HepG2 (cell line): ENCODE data around the gene BCL6. TPM values are rescaled to one million over a fixed set of nuclear protein-coding genes. Genes with fewer than 3 reads are reported as not detected.

Experiments used
- FOXP1 ChIP-seq, 2 experiments: fragments of 450-650 bp in 1 of 2; IDR thresholded peaks; 2 replicates each; pipeline ENCODE4 v1.6.1; 2017 to 2018; ENCODE audit warnings: antibody characterized with exemption in 1 of 2
- KDM3A ChIP-seq: IDR thresholded peaks from 2 replicates; pipeline ENCODE4 v1.6.1; 2018; ENCODE audit warnings: low read depth, missing compliant biosample characterization
- ZNF343 ChIP-seq: sonication (generic); formaldehyde crosslinking; IDR thresholded peaks from 2 replicates; pipeline ENCODE4 v1.4.0; 2020; ENCODE audit warnings: mild to moderate bottlenecking, missing genetic modification reagents
- ZNF768 ChIP-seq: sonication (generic); formaldehyde crosslinking; IDR thresholded peaks from 2 replicates; pipeline ENCODE4 v1.4.0; 2020; ENCODE audit warnings: missing genetic modification reagents
- polyA plus RNA-seq, 8 experiments: library from polyadenylated mRNA; depleted of rRNA in 3 of 8; stranded (reverse) in 7 of 8; unstranded in 1 of 8; fragments of >200 nt; fragmentation: Illumina TruSeq in 4 of 8; extraction: Trizol in 4 of 8; gene quantifications; 2 replicates each; pipeline versions ENCODE4 v1.2.1 to v1.2.3, GENCODE V29; 2011 to 2016; ENCODE audit warnings: low read depth in 4 of 8, missing spikeins in 1 of 8, mixed read lengths in 1 of 8; ENCODE audit not compliant: insufficient read depth in 1 of 8
- total RNA-seq, 5 experiments: library from RNA; depleted of rRNA; stranded (reverse); fragments of >200 nt; fragmentation: Illumina TruSeq; extraction: Trizol; gene quantifications; 2 replicates each; pipeline ENCODE4 v1.2.3, GENCODE V29; 2016; ENCODE audit warnings: low read depth in 1 of 5
- TF ChIP-seq, protein P1 (sequence below): sonication (generic); formaldehyde crosslinking; IDR thresholded peaks from 2 replicates; pipeline ENCODE4 v1.9.0; 2021; ENCODE audit warnings: mild to moderate bottlenecking, missing genetic modification reagents
- TF ChIP-seq, protein P2 (sequence below): sonication (generic); formaldehyde crosslinking; IDR thresholded peaks from 2 replicates; pipeline ENCODE4 v1.9.0; 2022; ENCODE audit warnings: missing genetic modification reagents, mild to moderate bottlenecking, borderline replicate concordance
- TF ChIP-seq, protein P3 (sequence below): sonication (generic); formaldehyde crosslinking; conservative IDR thresholded peaks from 2 replicates; pipeline ENCODE4 v1.5.0; 2020; ENCODE audit warnings: missing genetic modification reagents
- TF ChIP-seq, protein P4 (sequence below): sonication (generic); formaldehyde crosslinking; IDR thresholded peaks from one replicate; pipeline ENCODE4 v1.5.1; 2020; ENCODE audit warnings: mild to moderate bottlenecking, missing genetic modification reagents; ENCODE audit errors: not compliant biosample characterization
- TF ChIP-seq, protein P5 (sequence below): sonication (generic); formaldehyde crosslinking; IDR thresholded peaks from 2 replicates; pipeline ENCODE4 v1.4.0; 2020; ENCODE audit warnings: mild to moderate bottlenecking, missing genetic modification reagents

Gene BCL6
- total and polyA plus RNA-seq, 2 of the 13 experiments (the other 11 are each of a cell fraction or from before 2014, with no cell fraction given): 21.2 to 53.7 TPM

DNA sequence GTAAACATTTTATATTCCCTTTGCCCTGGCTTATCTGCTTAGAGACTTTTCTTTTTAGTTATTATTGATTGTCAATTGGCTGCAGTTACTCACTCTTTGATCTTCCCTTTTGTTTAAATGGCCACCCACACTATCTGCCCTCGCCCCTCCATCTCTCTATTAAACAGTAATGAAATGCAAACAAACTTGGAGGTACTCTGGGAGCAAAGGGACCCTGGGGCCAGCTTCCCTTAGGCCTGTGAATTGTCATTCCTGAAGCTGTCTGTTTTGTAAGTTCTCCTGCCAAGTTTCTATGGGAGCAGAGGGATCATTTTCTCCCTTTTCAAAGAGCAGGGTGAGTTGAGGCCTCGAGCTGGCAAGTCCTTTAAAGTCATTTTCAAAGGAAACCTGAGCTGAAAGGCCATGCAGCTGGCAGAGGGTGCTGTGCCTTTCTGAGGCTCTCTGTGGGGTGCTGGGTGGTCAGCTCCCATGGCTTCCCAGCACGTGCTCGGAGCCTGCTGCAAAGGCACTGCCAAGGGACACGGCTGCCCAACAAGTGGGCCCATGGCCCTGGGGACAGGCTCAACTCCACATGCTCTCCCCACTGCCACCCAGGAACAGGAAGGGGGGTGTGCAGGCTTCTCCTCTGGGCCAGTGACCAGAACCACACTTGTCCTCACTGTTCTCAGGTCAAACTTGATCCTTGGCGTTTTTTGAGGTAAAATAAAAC lies 25.5 kb downstream of the BCL6 start (continued):
- TF ChIP-seq, protein P1, sequence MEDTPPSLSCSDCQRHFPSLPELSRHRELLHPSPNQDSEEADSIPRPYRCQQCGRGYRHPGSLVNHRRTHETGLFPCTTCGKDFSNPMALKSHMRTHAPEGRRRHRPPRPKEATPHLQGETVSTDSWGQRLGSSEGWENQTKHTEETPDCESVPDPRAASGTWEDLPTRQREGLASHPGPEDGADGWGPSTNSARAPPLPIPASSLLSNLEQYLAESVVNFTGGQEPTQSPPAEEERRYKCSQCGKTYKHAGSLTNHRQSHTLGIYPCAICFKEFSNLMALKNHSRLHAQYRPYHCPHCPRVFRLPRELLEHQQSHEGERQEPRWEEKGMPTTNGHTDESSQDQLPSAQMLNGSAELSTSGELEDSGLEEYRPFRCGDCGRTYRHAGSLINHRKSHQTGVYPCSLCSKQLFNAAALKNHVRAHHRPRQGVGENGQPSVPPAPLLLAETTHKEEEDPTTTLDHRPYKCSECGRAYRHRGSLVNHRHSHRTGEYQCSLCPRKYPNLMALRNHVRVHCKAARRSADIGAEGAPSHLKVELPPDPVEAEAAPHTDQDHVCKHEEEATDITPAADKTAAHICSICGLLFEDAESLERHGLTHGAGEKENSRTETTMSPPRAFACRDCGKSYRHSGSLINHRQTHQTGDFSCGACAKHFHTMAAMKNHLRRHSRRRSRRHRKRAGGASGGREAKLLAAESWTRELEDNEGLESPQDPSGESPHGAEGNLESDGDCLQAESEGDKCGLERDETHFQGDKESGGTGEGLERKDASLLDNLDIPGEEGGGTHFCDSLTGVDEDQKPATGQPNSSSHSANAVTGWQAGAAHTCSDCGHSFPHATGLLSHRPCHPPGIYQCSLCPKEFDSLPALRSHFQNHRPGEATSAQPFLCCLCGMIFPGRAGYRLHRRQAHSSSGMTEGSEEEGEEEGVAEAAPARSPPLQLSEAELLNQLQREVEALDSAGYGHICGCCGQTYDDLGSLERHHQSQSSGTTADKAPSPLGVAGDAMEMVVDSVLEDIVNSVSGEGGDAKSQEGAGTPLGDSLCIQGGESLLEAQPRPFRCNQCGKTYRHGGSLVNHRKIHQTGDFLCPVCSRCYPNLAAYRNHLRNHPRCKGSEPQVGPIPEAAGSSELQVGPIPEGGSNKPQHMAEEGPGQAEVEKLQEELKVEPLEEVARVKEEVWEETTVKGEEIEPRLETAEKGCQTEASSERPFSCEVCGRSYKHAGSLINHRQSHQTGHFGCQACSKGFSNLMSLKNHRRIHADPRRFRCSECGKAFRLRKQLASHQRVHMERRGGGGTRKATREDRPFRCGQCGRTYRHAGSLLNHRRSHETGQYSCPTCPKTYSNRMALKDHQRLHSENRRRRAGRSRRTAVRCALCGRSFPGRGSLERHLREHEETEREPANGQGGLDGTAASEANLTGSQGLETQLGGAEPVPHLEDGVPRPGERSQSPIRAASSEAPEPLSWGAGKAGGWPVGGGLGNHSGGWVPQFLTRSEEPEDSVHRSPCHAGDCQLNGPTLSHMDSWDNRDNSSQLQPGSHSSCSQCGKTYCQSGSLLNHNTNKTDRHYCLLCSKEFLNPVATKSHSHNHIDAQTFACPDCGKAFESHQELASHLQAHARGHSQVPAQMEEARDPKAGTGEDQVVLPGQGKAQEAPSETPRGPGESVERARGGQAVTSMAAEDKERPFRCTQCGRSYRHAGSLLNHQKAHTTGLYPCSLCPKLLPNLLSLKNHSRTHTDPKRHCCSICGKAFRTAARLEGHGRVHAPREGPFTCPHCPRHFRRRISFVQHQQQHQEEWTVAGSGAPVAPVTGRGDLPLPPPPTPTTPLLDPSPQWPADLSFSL (CRISPR knock-in tag): no peak
- TF ChIP-seq, protein P2, sequence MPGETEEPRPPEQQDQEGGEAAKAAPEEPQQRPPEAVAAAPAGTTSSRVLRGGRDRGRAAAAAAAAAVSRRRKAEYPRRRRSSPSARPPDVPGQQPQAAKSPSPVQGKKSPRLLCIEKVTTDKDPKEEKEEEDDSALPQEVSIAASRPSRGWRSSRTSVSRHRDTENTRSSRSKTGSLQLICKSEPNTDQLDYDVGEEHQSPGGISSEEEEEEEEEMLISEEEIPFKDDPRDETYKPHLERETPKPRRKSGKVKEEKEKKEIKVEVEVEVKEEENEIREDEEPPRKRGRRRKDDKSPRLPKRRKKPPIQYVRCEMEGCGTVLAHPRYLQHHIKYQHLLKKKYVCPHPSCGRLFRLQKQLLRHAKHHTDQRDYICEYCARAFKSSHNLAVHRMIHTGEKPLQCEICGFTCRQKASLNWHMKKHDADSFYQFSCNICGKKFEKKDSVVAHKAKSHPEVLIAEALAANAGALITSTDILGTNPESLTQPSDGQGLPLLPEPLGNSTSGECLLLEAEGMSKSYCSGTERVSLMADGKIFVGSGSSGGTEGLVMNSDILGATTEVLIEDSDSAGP (CRISPR knock-in tag): peak; percentile 81; the same call in 1 of the 2 replicates
- TF ChIP-seq, protein P3, sequence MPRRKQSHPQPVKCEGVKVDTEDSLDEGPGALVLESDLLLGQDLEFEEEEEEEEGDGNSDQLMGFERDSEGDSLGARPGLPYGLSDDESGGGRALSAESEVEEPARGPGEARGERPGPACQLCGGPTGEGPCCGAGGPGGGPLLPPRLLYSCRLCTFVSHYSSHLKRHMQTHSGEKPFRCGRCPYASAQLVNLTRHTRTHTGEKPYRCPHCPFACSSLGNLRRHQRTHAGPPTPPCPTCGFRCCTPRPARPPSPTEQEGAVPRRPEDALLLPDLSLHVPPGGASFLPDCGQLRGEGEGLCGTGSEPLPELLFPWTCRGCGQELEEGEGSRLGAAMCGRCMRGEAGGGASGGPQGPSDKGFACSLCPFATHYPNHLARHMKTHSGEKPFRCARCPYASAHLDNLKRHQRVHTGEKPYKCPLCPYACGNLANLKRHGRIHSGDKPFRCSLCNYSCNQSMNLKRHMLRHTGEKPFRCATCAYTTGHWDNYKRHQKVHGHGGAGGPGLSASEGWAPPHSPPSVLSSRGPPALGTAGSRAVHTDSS (CRISPR knock-in tag): no peak
- no peak for TF ChIP-seq ZNF343 (CRISPR knock-in tag)
- TF ChIP-seq FOXP1 (IDR thresholded peaks at IDR 0.05): no peak
- TF ChIP-seq FOXP1 (CRISPR knock-in tag; IDR thresholded peaks at IDR 0.05): peak; percentile 65; the same call in 1 of the 2 replicates
- peak; percentile 74 for TF ChIP-seq ZNF768 (CRISPR knock-in tag)
- TF ChIP-seq, protein P4, sequence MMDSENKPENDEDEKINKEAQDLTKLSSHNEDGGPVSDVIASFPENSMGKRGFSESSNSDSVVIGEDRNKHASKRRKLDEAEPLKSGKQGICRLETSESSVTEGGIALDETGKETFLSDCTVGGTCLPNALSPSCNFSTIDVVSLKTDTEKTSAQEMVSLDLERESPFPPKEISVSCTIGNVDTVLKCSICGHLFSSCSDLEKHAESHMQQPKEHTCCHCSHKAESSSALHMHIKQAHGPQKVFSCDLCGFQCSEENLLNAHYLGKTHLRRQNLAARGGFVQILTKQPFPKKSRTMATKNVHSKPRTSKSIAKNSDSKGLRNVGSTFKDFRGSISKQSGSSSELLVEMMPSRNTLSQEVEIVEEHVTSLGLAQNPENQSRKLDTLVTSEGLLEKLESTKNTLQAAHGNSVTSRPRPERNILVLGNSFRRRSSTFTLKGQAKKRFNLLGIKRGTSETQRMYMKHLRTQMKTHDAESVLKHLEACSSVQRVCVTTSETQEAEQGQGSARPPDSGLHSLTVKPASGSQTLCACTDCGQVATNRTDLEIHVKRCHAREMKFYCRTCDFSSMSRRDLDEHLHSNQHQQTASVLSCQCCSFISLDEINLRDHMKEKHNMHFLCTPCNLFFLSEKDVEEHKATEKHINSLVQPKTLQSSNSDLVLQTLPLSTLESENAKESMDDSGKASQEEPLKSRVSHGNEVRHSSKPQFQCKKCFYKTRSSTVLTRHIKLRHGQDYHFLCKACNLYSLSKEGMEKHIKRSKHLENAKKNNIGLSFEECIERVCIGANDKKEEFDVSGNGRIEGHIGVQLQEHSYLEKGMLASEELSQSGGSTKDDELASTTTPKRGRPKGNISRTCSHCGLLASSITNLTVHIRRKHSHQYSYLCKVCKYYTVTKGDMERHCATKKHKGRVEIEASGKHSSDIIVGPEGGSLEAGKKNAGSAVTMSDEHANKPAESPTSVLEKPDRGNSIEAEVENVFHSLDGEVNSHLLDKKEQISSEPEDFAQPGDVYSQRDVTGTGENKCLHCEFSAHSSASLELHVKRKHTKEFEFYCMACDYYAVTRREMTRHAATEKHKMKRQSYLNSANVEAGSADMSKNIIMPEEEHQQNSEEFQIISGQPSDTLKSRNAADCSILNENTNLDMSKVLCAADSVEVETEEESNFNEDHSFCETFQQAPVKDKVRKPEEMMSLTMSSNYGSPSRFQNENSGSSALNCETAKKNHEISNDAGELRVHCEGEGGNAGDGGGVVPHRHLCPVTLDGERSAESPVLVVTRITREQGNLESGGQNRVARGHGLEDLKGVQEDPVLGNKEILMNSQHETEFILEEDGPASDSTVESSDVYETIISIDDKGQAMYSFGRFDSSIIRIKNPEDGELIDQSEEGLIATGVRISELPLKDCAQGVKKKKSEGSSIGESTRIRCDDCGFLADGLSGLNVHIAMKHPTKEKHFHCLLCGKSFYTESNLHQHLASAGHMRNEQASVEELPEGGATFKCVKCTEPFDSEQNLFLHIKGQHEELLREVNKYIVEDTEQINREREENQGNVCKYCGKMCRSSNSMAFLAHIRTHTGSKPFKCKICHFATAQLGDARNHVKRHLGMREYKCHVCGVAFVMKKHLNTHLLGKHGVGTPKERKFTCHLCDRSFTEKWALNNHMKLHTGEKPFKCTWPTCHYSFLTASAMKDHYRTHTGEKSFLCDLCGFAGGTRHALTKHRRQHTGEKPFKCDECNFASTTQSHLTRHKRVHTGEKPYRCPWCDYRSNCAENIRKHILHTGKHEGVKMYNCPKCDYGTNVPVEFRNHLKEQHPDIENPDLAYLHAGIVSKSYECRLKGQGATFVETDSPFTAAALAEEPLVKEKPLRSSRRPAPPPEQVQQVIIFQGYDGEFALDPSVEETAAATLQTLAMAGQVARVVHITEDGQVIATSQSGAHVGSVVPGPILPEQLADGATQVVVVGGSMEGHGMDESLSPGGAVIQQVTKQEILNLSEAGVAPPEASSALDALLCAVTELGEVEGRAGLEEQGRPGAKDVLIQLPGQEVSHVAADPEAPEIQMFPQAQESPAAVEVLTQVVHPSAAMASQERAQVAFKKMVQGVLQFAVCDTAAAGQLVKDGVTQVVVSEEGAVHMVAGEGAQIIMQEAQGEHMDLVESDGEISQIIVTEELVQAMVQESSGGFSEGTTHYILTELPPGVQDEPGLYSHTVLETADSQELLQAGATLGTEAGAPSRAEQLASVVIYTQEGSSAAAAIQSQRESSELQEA (CRISPR knock-in tag): no peak
- TF ChIP-seq, protein P5, sequence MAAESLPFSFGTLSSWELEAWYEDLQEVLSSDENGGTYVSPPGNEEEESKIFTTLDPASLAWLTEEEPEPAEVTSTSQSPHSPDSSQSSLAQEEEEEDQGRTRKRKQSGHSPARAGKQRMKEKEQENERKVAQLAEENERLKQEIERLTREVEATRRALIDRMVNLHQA: no peak
- TF ChIP-seq KDM3A (CRISPR knock-in tag): peak; percentile 67; the same call in 1 of the 2 replicates
